ENCODE measurements around the gene COG7.
"Not testable (repeated sequence)": the region's sequence is repeated elsewhere in the genome, so short reads cannot be mapped to it uniquely, and the experiment has no call there.

The COG7 gene

GRCh38 chr16:23494188-23494587 is 41.2 kb upstream of the COG7 start:
- H3K36me3 ChIP-seq (ENCODE audit: control insufficient read depth, insufficient read depth, low read length) = peaks cover 62% of the 10 kb centered on the region
- H3K9me3 ChIP-seq (ENCODE audit: control insufficient read depth, low read length) = no peaks in the 10 kb centered on the region
- H3K4me3 ChIP-seq (ENCODE audit: extremely low read depth, insufficient read depth, low read length, poor library complexity, severe bottlenecking) = no peak overlapping the region
- WGBS, 2 experiments (ENCODE audit: insufficient coverage in 2 of 2) = 91 to 97% methylated on average over 11 of the region's 11 CpGs
- peaks cover 8% of the 10 kb centered on the region for H3K4me1 ChIP-seq (ENCODE audit: control insufficient read depth, insufficient read depth, low read length, poor library complexity, severe bottlenecking)
- no peak overlapping the region for H3K27ac ChIP-seq (ENCODE audit: low read depth, low read length, severe bottlenecking)

- H3K4me3 ChIP-seq (ENCODE audit: extremely low read depth, insufficient read depth, low read length, poor library complexity, severe bottlenecking) = no peak overlapping the region
- H3K9me3 ChIP-seq (ENCODE audit: control insufficient read depth, low read length) = no peaks in the 10 kb centered on the region
- peaks cover 5% of the 10 kb centered on the region for H3K4me1 ChIP-seq (ENCODE audit: control insufficient read depth, insufficient read depth, low read length, poor library complexity, severe bottlenecking)
- WGBS, 2 experiments (ENCODE audit: insufficient coverage in 2 of 2) = 95% methylated on average over 8 to 11 of the region's 14 CpGs
- H3K36me3 ChIP-seq (ENCODE audit: control insufficient read depth, insufficient read depth, low read length) = peaks cover 83% of the 10 kb centered on the region
- no peak overlapping the region for H3K27ac ChIP-seq (ENCODE audit: low read depth, low read length, severe bottlenecking)
Observed at GRCh38 chr16:23491490-23492391, 38.8 kb upstream of the COG7 start.

DNA sequence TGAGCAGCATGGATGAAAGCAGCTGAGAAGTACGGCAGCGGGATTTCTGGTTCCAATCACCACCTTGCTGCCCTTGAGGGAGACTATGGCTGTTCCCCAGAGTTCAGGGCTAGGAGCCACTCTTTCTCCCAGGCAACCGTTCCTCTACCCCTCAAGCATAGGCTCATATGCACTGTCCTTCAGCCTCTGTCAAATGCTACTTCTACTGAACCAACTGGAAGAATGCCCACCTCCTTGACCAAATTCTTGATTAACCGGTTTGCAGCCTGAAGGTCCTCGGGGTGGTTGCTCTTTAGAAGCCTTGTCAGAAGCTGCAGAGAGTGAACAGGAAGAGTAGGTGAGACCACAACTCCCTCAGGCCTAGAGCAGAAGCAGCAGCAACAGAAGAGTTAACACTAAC is 33.5 kb upstream of the COG7 start:
- Histone ChIP-seq H3K9me3 (ENCODE audit: control insufficient read depth, low read length) (no peaks in the 10 kb centered on the region), H3K36me3 (ENCODE audit: control insufficient read depth, insufficient read depth, low read length) (peaks cover 92% of the 10 kb centered on the region), H3K27ac (ENCODE audit: low read depth, low read length, severe bottlenecking) (no peak overlapping the region), H3K4me1 (ENCODE audit: control insufficient read depth, insufficient read depth, low read length, poor library complexity, severe bottlenecking) (no peaks in the 10 kb centered on the region), H3K4me3 (ENCODE audit: extremely low read depth, insufficient read depth, low read length, poor library complexity, severe bottlenecking) (no peak overlapping the region)
- WGBS, 2 experiments (ENCODE audit: insufficient coverage in 2 of 2) = 93 to 97% methylated on average over 3 to 4 of the region's 5 CpGs

DNA sequence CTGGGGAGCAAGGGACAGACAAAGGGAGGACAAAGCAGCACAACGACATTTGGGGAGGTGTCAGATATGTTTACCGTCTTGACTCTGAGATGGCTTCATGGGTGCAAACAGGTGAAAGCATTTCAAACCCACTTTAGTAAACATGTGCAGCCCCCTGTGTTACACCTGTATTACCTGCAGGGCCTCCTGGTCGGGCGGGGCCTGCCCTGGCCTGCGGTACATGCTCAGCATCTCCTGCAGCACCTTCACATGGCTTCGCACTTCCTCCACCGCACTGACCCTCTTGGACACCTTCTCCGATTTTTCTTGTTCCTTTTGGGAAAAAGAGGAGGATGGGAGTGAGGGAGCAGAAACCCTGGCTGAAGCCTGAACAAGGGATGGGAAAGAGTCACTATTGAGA is 32.9 kb upstream of the COG7 start:
- Histone ChIP-seq H3K9me3 (ENCODE audit: control insufficient read depth, low read length) (no peaks in the 10 kb centered on the region), H3K27ac (ENCODE audit: low read depth, low read length, severe bottlenecking) (no peak overlapping the region), H3K36me3 (ENCODE audit: control insufficient read depth, insufficient read depth, low read length) (peaks cover 92% of the 10 kb centered on the region), H3K4me1 (ENCODE audit: control insufficient read depth, insufficient read depth, low read length, poor library complexity, severe bottlenecking) (no peaks in the 10 kb centered on the region), H3K4me3 (ENCODE audit: extremely low read depth, insufficient read depth, low read length, poor library complexity, severe bottlenecking) (no peak overlapping the region)
- WGBS, 2 experiments (ENCODE audit: insufficient coverage in 2 of 2) = 86 to 100% methylated on average over 4 of the region's 8 CpGs

DNA sequence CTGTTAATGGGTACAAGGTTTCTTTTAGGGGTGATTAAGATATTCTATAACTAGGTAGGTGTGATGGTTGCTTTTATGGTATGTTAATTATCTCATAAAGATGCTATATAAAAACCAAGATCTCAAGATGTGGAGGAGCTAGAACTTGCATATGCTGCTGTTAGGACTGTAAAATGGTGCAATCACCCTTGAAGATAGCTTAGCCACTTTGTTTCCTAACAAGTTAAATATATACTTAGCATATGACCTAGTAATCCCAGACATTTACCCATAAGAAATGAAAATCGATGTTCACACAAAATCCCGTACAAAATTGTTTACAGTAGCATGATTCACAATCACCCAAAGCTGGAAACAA is 32.2 kb upstream of the COG7 start:
- WGBS, 2 experiments (ENCODE audit: insufficient coverage in 2 of 2) = 83 to 100% methylated on average over 1 to 2 of the region's 2 CpGs

DNA sequence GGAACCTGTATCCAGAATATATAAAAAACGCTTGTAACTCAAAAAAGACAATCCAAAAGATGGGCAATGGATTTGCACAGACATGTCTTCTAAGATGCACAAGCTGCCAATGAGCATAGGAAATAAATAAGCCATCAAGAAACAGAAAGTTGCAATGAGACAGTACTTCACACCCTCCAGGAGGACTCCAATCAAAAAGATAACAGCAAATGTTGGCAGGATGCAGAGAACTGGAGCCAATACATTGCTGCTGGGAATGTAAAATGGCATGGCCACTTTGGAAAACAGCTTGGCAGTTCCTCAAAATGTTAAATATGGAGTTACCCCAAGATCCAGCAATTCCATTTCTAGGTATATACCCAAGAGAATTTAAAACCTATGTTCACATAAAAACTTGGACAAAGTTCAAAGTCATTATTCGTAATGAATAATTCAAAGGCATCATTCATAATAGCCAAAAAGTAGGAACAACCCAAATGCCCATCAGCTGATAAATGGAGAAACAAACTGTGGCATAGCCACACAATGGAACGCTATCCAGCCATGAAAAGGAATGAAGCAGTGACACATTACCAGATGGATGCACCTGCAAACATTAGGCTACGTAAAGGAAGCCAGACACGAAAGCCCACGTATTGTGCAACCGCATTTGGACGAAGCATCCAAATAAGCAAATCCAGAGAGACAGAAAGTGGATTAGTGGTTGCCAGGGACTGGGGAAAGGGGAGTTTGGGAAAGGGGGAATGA is 31.7 kb upstream of the COG7 start:
- H3K36me3 ChIP-seq (ENCODE audit: control insufficient read depth, insufficient read depth, low read length) = peaks cover 92% of the 10 kb centered on the region
- no peak overlapping the region for H3K27ac ChIP-seq (ENCODE audit: low read depth, low read length, severe bottlenecking)
- H3K9me3 ChIP-seq (ENCODE audit: control insufficient read depth, low read length) = no peaks in the 10 kb centered on the region
- no peak overlapping the region for H3K4me3 ChIP-seq (ENCODE audit: extremely low read depth, insufficient read depth, low read length, poor library complexity, severe bottlenecking)
- no peaks in the 10 kb centered on the region for H3K4me1 ChIP-seq (ENCODE audit: control insufficient read depth, insufficient read depth, low read length, poor library complexity, severe bottlenecking)
- 97 to 100% methylated on average over 7 to 8 of the region's 8 CpGs for WGBS, 2 experiments (ENCODE audit: insufficient coverage in 2 of 2)

More for the DNA sequence above, 32.2 kb upstream of the COG7 start:
- no peaks in the 10 kb centered on the region for H3K9me3 ChIP-seq (ENCODE audit: control insufficient read depth, low read length)
- H3K36me3 ChIP-seq (ENCODE audit: control insufficient read depth, insufficient read depth, low read length) = peaks cover 92% of the 10 kb centered on the region
- H3K4me3 ChIP-seq (ENCODE audit: extremely low read depth, insufficient read depth, low read length, poor library complexity, severe bottlenecking) = no peak overlapping the region
- H3K27ac ChIP-seq (ENCODE audit: low read depth, low read length, severe bottlenecking) = no peak overlapping the region
- H3K4me1 ChIP-seq (ENCODE audit: control insufficient read depth, insufficient read depth, low read length, poor library complexity, severe bottlenecking) = no peaks in the 10 kb centered on the region

DNA sequence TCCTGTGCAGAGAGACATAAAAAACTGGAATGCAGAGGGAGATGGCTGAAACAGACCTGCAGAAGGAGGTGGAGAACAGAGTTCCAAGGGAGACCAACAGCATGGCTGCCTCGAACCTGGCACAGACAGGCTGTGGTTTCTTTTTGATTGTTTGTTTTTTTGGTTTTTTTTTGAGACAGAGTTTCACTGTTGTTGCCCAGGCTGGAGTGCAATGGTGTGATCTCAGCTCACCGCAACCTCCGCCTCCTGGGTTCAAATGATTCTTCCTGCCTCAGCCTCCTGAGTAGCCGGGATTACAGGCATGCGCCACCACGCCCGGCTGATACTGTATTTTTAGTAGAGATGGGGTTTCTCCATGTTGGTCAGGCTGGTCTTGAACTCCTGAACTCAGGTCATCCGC is 30.5 kb upstream of the COG7 start:
- not testable (repeated sequence) for H3K27ac ChIP-seq (ENCODE audit: low read depth, low read length, severe bottlenecking); H3K9me3 ChIP-seq (ENCODE audit: control insufficient read depth, low read length); H3K4me3 ChIP-seq (ENCODE audit: extremely low read depth, insufficient read depth, low read length, poor library complexity, severe bottlenecking); H3K4me1 ChIP-seq (ENCODE audit: control insufficient read depth, insufficient read depth, low read length, poor library complexity, severe bottlenecking)
- peaks cover 92% of the 10 kb centered on the region for H3K36me3 ChIP-seq (ENCODE audit: control insufficient read depth, insufficient read depth, low read length)
- WGBS, 2 experiments (ENCODE audit: insufficient coverage in 2 of 2) = 92% methylated on average over 3 to 4 of the region's 8 CpGs

DNA sequence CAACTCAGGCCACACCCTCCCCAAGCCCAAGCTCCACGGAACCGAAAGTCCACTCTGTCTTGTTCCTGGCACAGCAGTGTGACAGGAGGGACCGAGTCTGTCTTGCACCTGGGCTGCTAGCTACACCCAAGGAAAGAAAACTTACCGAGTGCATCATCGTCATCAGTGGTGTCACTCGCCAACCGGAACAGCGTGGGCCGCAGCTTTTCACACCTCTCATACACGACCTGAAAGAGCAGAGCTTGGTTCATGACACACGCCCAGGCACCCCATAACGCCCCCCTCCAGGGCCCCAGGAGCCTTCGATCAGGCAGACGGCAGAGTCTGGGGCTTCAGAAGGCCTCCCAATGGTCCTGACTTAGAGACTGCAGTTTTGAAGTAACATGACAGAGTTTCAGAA is 29.8 kb upstream of the COG7 start:
- WGBS, 2 experiments (ENCODE audit: insufficient coverage in 2 of 2) = 94 to 96% methylated on average over 12 to 14 of the region's 14 CpGs
- no peaks in the 10 kb centered on the region for H3K4me1 ChIP-seq (ENCODE audit: control insufficient read depth, insufficient read depth, low read length, poor library complexity, severe bottlenecking)
- H3K36me3 ChIP-seq (ENCODE audit: control insufficient read depth, insufficient read depth, low read length) = peaks cover 91% of the 10 kb centered on the region

GRCh38 chr16:23480257-23480656 is 27.3 kb upstream of the COG7 start:
- Histone ChIP-seq H3K9me3 (ENCODE audit: control insufficient read depth, low read length) (no peaks in the 10 kb centered on the region), H3K4me1 (ENCODE audit: control insufficient read depth, insufficient read depth, low read length, poor library complexity, severe bottlenecking) (no peaks in the 10 kb centered on the region), H3K27ac (ENCODE audit: low read depth, low read length, severe bottlenecking) (no peak overlapping the region), H3K4me3 (ENCODE audit: extremely low read depth, insufficient read depth, low read length, poor library complexity, severe bottlenecking) (no peak overlapping the region), H3K36me3 (ENCODE audit: control insufficient read depth, insufficient read depth, low read length) (peaks cover 90% of the 10 kb centered on the region)
- 90 to 98% methylated on average over 3 to 4 of the region's 4 CpGs for WGBS, 2 experiments (ENCODE audit: insufficient coverage in 2 of 2)

More for the DNA sequence above, 29.8 kb upstream of the COG7 start:
- Histone ChIP-seq H3K9me3 (ENCODE audit: control insufficient read depth, low read length) (no peaks in the 10 kb centered on the region), H3K4me3 (ENCODE audit: extremely low read depth, insufficient read depth, low read length, poor library complexity, severe bottlenecking) (no peak overlapping the region), H3K27ac (ENCODE audit: low read depth, low read length, severe bottlenecking) (no peak overlapping the region)

GRCh38 chr16:23479138-23479537 is 26.1 kb upstream of the COG7 start:
- whole genome bisulfite sequencing, 2 experiments (ENCODE audit: insufficient coverage in 2 of 2) = 79 to 91% methylated on average over 3 of the region's 3 CpGs
- H3K9me3 ChIP-seq (ENCODE audit: control insufficient read depth, low read length) = no peaks in the 10 kb centered on the region
- no peaks in the 10 kb centered on the region for H3K4me1 ChIP-seq (ENCODE audit: control insufficient read depth, insufficient read depth, low read length, poor library complexity, severe bottlenecking)
- H3K27ac ChIP-seq (ENCODE audit: low read depth, low read length, severe bottlenecking) = no peak overlapping the region
- peaks cover 90% of the 10 kb centered on the region for H3K36me3 ChIP-seq (ENCODE audit: control insufficient read depth, insufficient read depth, low read length)
- no peak overlapping the region for H3K4me3 ChIP-seq (ENCODE audit: extremely low read depth, insufficient read depth, low read length, poor library complexity, severe bottlenecking)

DNA sequence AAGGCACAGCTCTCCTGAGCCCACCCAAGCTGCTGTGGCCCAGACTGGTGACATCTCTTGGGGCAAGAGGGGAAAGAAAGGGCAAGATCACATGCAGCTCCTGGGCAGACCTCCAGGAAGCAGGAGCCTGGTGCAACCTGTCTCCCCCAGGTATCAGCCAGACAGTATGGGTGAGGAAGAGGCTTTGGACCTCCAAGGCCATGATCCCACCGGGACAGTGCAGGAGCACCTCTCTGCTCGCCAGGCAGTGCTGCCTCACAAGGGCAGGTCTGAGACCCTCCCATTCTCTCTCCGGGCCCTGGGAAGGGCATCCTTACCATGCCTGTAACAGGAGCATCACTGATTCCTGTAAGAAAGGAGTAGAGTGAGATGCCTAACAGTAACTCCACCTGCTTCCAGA is 25.6 kb upstream of the COG7 start:
- Histone ChIP-seq H3K4me3 (ENCODE audit: extremely low read depth, insufficient read depth, low read length, poor library complexity, severe bottlenecking) (no peak overlapping the region), H3K36me3 (ENCODE audit: control insufficient read depth, insufficient read depth, low read length) (peaks cover 93% of the 10 kb centered on the region), H3K27ac (ENCODE audit: low read depth, low read length, severe bottlenecking) (no peak overlapping the region), H3K9me3 (ENCODE audit: control insufficient read depth, low read length) (no peaks in the 10 kb centered on the region), H3K4me1 (ENCODE audit: control insufficient read depth, insufficient read depth, low read length, poor library complexity, severe bottlenecking) (no peaks in the 10 kb centered on the region)
- 92 to 100% methylated on average over 1 to 3 of the region's 3 CpGs for WGBS, 2 experiments (ENCODE audit: insufficient coverage in 2 of 2)

All from mesodermal cell (in vitro differentiated cells).